Measurements from ENCODE around the gene CHRNB2.

The CHRNB2 gene

DNA sequence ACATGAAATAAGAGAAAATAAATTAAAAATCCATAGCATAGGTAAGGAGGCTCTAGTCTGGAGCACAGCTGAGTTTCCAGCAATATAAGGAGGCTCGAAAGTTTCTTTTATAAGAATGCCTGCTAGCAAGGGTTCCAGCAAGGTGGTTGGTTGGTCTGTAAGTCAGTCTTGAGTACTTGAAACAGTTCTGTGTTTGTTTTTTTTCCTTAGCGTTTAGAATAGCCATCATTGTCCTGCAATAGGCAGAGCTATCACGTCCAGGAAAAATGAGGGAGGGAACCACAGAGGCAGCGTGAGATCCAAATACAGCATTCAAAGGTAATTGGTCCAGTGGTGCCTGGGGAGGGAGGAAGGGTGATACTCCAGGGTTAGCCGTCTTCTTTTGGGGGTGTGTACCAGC lies 17.5 kb upstream of the CHRNB2 start:
- H3K27ac ChIP-seq (ENCODE audit: low read length, poor library complexity, severe bottlenecking): no peak overlapping the region
- no peak for DNase-seq
- no peak overlapping the region for H4K91ac ChIP-seq (ENCODE audit: low read length)
- H3K14ac ChIP-seq (ENCODE audit: low read length in 2 of 2): no peak overlapping the region
- no peak overlapping the region for H4K8ac ChIP-seq (ENCODE audit: low read length)
- H3K23ac ChIP-seq (ENCODE audit: low read length in 2 of 2): no peak overlapping the region
- no peak overlapping the region for H3K4ac ChIP-seq (ENCODE audit: low read depth in 1 of 2, low read length in 2 of 2)
- H3K4me2 ChIP-seq (ENCODE audit: low read length, poor library complexity, severe bottlenecking): no peak overlapping the region
- H2AK5ac ChIP-seq (ENCODE audit: low read length, severe bottlenecking): no peak overlapping the region
- H2BK120ac ChIP-seq (ENCODE audit: low read depth, low read length): no peak overlapping the region
- H3K9me3 ChIP-seq (ENCODE audit: control insufficient read depth, low read length): no peaks in the 10 kb centered on the region
- H2BK5ac ChIP-seq (ENCODE audit: low read depth, low read length, poor library complexity, severe bottlenecking): no peak overlapping the region
- H3K4me3 ChIP-seq (ENCODE audit: insufficient read depth in 1 of 2, low read depth in 1 of 2, low read length in 2 of 2): no peak overlapping the region
- H3K27me3 ChIP-seq (ENCODE audit: control insufficient read depth in 1 of 2, insufficient read depth in 1 of 2, low read length in 2 of 2): peaks cover 0 to under 1% of the 10 kb centered on the region in 2 experiments
- 83% methylated on average over 5 of the region's 5 CpGs for WGBS
- H3K36me3 ChIP-seq (ENCODE audit: control insufficient read depth in 1 of 2, insufficient read depth in 2 of 2, low read depth in 1 of 2, low read length in 2 of 2): peaks cover 53 to 66% of the 10 kb centered on the region in 2 experiments
- H3K79me1 ChIP-seq (replicated peaks; ENCODE audit: low read length, poor library complexity, severe bottlenecking): peaks cover 39% of the 10 kb centered on the region
- no peak overlapping the region for H2AFZ ChIP-seq (ENCODE audit: low read depth, low read length)
- no peak overlapping the region for H2BK12ac ChIP-seq (ENCODE audit: low read length in 2 of 2)
- H2BK15ac ChIP-seq (ENCODE audit: low read depth, poor library complexity, severe bottlenecking): no peak overlapping the region
- no peak overlapping the region for H3K18ac ChIP-seq (ENCODE audit: low read depth in 1 of 2, low read length in 2 of 2)
- no peak overlapping the region for H3K9ac ChIP-seq (ENCODE audit: low read length)
- H3K4me1 ChIP-seq (ENCODE audit: control insufficient read depth, insufficient read depth, low read depth, low read length): peaks cover 5% of the 10 kb centered on the region

- no peak overlapping the region for H3K9ac ChIP-seq (ENCODE audit: low read length)
- H2AFZ ChIP-seq (ENCODE audit: low read depth, low read length): no peak overlapping the region
- peaks cover 45% of the 10 kb centered on the region for H3K79me1 ChIP-seq (replicated peaks; ENCODE audit: low read length, poor library complexity, severe bottlenecking)
- no peak overlapping the region for H3K14ac ChIP-seq (ENCODE audit: low read length in 2 of 2)
- no peak for DNase-seq
- WGBS: 81% methylated on average over 6 of the region's 6 CpGs
- H3K18ac ChIP-seq (ENCODE audit: low read depth in 1 of 2, low read length in 2 of 2): no peak overlapping the region
- no peak overlapping the region for H2BK5ac ChIP-seq (ENCODE audit: low read depth, low read length, poor library complexity, severe bottlenecking)
- H3K27me3 ChIP-seq (ENCODE audit: control insufficient read depth in 1 of 2, insufficient read depth in 1 of 2, low read length in 2 of 2): no peaks in the 10 kb centered on the region
- no peak overlapping the region for H2BK120ac ChIP-seq (ENCODE audit: low read depth, low read length)
- no peak overlapping the region for H2BK15ac ChIP-seq (ENCODE audit: low read depth, poor library complexity, severe bottlenecking)
- no peak overlapping the region for H3K4me2 ChIP-seq (ENCODE audit: low read length, poor library complexity, severe bottlenecking)
- H3K23ac ChIP-seq (ENCODE audit: low read length in 2 of 2): no peak overlapping the region
- H3K36me3 ChIP-seq (ENCODE audit: control insufficient read depth in 1 of 2, insufficient read depth in 2 of 2, low read depth in 1 of 2, low read length in 2 of 2): peaks cover 59 to 72% of the 10 kb centered on the region in 2 experiments
- no peak overlapping the region for H3K4me3 ChIP-seq (ENCODE audit: insufficient read depth in 1 of 2, low read depth in 1 of 2, low read length in 2 of 2)
- H2AK5ac ChIP-seq (ENCODE audit: low read length, severe bottlenecking): no peak overlapping the region
- H3K4me1 ChIP-seq (ENCODE audit: control insufficient read depth, insufficient read depth, low read depth, low read length): peaks cover 7% of the 10 kb centered on the region
- no peak overlapping the region for H2BK12ac ChIP-seq (ENCODE audit: low read length in 2 of 2)
- H3K4ac ChIP-seq (ENCODE audit: low read depth in 1 of 2, low read length in 2 of 2): no peak overlapping the region
- H4K8ac ChIP-seq (ENCODE audit: low read length): no peak overlapping the region
- H3K9me3 ChIP-seq (ENCODE audit: control insufficient read depth, low read length): no peaks in the 10 kb centered on the region
- no peak overlapping the region for H4K91ac ChIP-seq (ENCODE audit: low read length)
- no peak overlapping the region for H3K27ac ChIP-seq (ENCODE audit: low read length, poor library complexity, severe bottlenecking)
Measured at GRCh38 chr1:154550657-154551056, 16.9 kb upstream of the CHRNB2 start.

- H2AFZ ChIP-seq (ENCODE audit: low read depth, low read length): no peak overlapping the region
- no peak overlapping the region for H2BK15ac ChIP-seq (ENCODE audit: low read depth, poor library complexity, severe bottlenecking)
- H3K23ac ChIP-seq (ENCODE audit: low read length in 2 of 2): peak overlapping the region in 1 of 2 experiments; percentile 35
- H3K4me3 ChIP-seq (ENCODE audit: insufficient read depth in 1 of 2, low read depth in 1 of 2, low read length in 2 of 2): no peak overlapping the region
- WGBS: 99% methylated on average over 4 of the region's 4 CpGs
- no peak overlapping the region for H3K4me2 ChIP-seq (ENCODE audit: low read length, poor library complexity, severe bottlenecking)
- peaks cover 13% of the 10 kb centered on the region for H3K4me1 ChIP-seq (ENCODE audit: control insufficient read depth, insufficient read depth, low read depth, low read length)
- no peak overlapping the region for H2AK5ac ChIP-seq (ENCODE audit: low read length, severe bottlenecking)
- H3K4ac ChIP-seq (ENCODE audit: low read depth in 1 of 2, low read length in 2 of 2): no peak overlapping the region
- peaks cover 60 to 77% of the 10 kb centered on the region in 2 experiments for H3K36me3 ChIP-seq (ENCODE audit: control insufficient read depth in 1 of 2, insufficient read depth in 2 of 2, low read depth in 1 of 2, low read length in 2 of 2)
- DNase-seq: no peak
- H3K27me3 ChIP-seq (ENCODE audit: control insufficient read depth in 1 of 2, insufficient read depth in 1 of 2, low read length in 2 of 2): no peaks in the 10 kb centered on the region
- H3K79me1 ChIP-seq (replicated peaks; ENCODE audit: low read length, poor library complexity, severe bottlenecking): peaks cover 47% of the 10 kb centered on the region
- H2BK5ac ChIP-seq (ENCODE audit: low read depth, low read length, poor library complexity, severe bottlenecking): no peak overlapping the region
- no peak overlapping the region for H2BK12ac ChIP-seq (ENCODE audit: low read length in 2 of 2)
- no peaks in the 10 kb centered on the region for H3K9me3 ChIP-seq (ENCODE audit: control insufficient read depth, low read length)
- no peak overlapping the region for H2BK120ac ChIP-seq (ENCODE audit: low read depth, low read length)
- H3K27ac ChIP-seq (ENCODE audit: low read length, poor library complexity, severe bottlenecking): no peak overlapping the region
- no peak overlapping the region for H3K9ac ChIP-seq (ENCODE audit: low read length)
- H3K18ac ChIP-seq (ENCODE audit: low read depth in 1 of 2, low read length in 2 of 2): no peak overlapping the region
- H4K91ac ChIP-seq (ENCODE audit: low read length): no peak overlapping the region
- H4K8ac ChIP-seq (ENCODE audit: low read length): no peak overlapping the region
- no peak overlapping the region for H3K14ac ChIP-seq (ENCODE audit: low read length in 2 of 2)
Measured at GRCh38 chr1:154551474-154551873, 16.1 kb upstream of the CHRNB2 start.

DNA sequence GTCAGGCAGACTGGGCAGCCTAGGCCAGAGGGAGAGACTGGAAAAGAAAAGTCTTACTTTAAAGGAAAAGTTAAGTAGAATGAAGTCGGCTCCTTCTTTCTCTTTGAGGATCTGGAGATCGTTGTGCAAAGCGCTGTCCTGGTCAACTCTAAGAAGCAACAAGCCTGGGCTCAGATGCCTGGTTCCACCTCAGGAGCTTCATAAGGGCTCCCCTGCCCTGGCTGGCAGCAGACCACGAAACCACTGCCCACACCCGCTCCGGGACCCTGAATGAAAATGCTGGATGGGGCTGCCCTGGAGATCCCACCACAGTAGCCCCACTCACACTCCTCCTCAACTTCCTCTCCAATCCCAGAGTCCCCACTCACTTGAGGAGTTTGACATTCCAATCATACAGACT lies 15.5 kb upstream of the CHRNB2 start:
- H3K4me3 ChIP-seq (ENCODE audit: insufficient read depth in 1 of 2, low read depth in 1 of 2, low read length in 2 of 2): no peak overlapping the region
- H3K27me3 ChIP-seq (ENCODE audit: control insufficient read depth in 1 of 2, insufficient read depth in 1 of 2, low read length in 2 of 2): no peaks in the 10 kb centered on the region

More for the DNA sequence above, 15.5 kb upstream of the CHRNB2 start:
- H2AK5ac ChIP-seq (ENCODE audit: low read length, severe bottlenecking): no peak overlapping the region
- no peak overlapping the region for H3K14ac ChIP-seq (ENCODE audit: low read length in 2 of 2)
- peak overlapping the region in 1 of 2 experiments; percentile 35 for H3K23ac ChIP-seq (ENCODE audit: low read length in 2 of 2)
- H4K8ac ChIP-seq (ENCODE audit: low read length): no peak overlapping the region
- no peak overlapping the region for H3K27ac ChIP-seq (ENCODE audit: low read length, poor library complexity, severe bottlenecking)
- no peak overlapping the region for H3K4me2 ChIP-seq (ENCODE audit: low read length, poor library complexity, severe bottlenecking)
- no peak overlapping the region for H3K9ac ChIP-seq (ENCODE audit: low read length)
- H4K91ac ChIP-seq (ENCODE audit: low read length): no peak overlapping the region
- peaks cover 13% of the 10 kb centered on the region for H3K4me1 ChIP-seq (ENCODE audit: control insufficient read depth, insufficient read depth, low read depth, low read length)
- no peak overlapping the region for H2BK15ac ChIP-seq (ENCODE audit: low read depth, poor library complexity, severe bottlenecking)
- H2BK5ac ChIP-seq (ENCODE audit: low read depth, low read length, poor library complexity, severe bottlenecking): no peak overlapping the region
- DNase-seq: no peak
- H2AFZ ChIP-seq (ENCODE audit: low read depth, low read length): no peak overlapping the region
- peaks cover 47% of the 10 kb centered on the region for H3K79me1 ChIP-seq (replicated peaks; ENCODE audit: low read length, poor library complexity, severe bottlenecking)
- WGBS: 95% methylated on average over 6 of the region's 6 CpGs
- H2BK12ac ChIP-seq (ENCODE audit: low read length in 2 of 2): no peak overlapping the region
- H3K36me3 ChIP-seq (ENCODE audit: control insufficient read depth in 1 of 2, insufficient read depth in 2 of 2, low read depth in 1 of 2, low read length in 2 of 2): peaks cover 60 to 77% of the 10 kb centered on the region in 2 experiments
- no peaks in the 10 kb centered on the region for H3K9me3 ChIP-seq (ENCODE audit: control insufficient read depth, low read length)
- H2BK120ac ChIP-seq (ENCODE audit: low read depth, low read length): no peak overlapping the region
- no peak overlapping the region for H3K18ac ChIP-seq (ENCODE audit: low read depth in 1 of 2, low read length in 2 of 2)
- H3K4ac ChIP-seq (ENCODE audit: low read depth in 1 of 2, low read length in 2 of 2): no peak overlapping the region
